Stimulated activated CD4-positive, alpha-beta T cell treated with anti-CD3 and anti-CD28 coated beads, Interleukin-1b, Interleukin-23, amount 100 ng/mL, for 4 hours (primary cell): ENCODE results near the gene DOCK3.
"Not testable (repeated sequence)": the region's sequence is repeated elsewhere in the genome, so short reads cannot be mapped to it uniquely, and the experiment has no call there.

Experiments
- DNase-seq, 2 donors: peaks; one replicate each; pipeline ENCODE4 v3.0.0-alpha.2; 2020; ENCODE audit warnings: low read depth in 2 of 2

The DOCK3 gene

DNA sequence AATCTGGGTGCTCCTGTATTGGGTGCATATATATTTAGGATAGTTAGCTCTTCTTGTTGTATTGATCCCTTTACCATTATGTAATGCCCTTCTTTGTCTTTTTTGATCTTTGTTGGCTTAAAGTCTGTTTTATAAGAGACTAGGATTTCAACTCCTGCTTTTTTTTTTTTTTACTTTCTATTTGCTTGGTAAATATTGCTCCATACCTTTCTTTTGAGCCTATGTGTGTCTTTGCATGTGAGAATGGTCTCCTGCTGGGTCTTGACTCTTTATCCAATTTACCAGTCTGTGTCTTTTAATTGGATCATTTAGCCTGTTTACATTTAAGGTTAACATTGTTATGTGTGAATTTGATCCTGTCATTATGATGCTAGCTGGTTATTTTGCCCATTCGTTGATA lies 420.1 kb downstream of the DOCK3 start:
- not testable (repeated sequence) for DNase-seq

DNA sequence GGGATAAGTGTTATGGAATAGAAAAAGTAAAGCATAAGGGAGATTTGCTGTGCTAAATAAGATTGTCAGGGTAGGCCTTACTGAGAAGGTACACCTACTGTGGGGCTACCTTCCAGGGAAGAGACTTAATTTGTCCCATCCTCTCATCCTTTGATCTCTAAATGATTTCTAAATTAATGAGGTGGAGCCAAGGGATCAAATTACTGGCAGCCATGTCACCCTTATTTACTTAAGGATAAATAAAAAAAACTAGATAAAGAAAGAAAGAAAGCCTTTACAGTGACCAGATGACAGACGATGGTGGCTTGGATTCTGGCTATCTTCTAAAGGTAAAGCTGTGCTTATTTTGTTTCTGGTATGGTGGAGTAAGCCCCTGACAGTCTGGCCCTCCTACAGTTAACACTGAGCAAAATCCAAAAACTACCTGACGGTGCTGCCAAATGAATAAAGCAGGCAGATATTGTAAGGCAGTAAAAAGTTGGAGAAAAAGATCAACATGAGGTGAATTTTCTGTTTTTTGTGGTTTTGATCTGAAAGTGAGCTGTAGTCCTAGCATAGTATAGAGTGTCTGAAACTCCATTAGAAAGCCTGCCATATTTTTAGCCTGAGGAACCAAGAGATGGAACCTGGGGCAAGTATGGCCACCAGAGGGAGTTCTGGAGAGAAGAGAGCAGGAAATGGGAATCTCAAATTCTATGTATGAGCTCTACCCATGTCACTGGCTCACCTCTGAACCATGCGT lies 425.2 kb downstream of the DOCK3 start:
- no peak for DNase-seq

DNA sequence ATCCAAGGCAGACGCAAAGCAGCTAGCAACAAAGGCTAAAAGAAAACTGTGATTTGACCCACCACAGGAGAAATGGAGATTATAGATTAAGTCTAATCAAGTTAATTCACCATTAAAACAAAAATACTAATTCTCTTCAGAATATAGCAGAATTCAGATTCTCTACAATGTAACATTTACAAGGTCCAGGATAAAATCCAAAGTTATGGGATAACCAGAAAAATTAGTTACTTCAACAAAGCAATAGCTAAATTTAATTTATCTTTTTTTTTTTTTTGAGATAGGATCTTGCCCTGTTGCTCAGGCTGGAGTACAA lies 425.8 kb downstream of the DOCK3 start:
- DNase-seq, result no peak

DNA sequence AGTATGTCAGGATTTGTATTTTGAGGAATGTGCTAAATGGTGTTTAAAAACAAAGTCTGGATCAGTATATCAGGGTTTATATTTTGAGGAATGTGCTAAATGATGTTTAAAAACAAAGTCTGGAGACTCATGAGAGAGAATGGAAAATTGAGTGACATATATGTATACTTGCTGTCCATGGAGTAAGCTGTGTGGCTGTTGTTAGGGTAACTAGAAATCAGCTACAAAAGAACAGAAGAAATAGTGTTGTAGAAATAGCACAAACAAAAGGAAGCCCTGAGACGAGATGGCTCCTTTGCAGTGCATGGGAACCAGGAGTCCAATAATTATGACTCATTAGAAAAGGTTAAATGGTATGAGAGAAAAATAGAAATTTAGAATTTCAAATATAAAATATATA lies 427.7 kb downstream of the DOCK3 start:
- DNase-seq, result no peak

DNA sequence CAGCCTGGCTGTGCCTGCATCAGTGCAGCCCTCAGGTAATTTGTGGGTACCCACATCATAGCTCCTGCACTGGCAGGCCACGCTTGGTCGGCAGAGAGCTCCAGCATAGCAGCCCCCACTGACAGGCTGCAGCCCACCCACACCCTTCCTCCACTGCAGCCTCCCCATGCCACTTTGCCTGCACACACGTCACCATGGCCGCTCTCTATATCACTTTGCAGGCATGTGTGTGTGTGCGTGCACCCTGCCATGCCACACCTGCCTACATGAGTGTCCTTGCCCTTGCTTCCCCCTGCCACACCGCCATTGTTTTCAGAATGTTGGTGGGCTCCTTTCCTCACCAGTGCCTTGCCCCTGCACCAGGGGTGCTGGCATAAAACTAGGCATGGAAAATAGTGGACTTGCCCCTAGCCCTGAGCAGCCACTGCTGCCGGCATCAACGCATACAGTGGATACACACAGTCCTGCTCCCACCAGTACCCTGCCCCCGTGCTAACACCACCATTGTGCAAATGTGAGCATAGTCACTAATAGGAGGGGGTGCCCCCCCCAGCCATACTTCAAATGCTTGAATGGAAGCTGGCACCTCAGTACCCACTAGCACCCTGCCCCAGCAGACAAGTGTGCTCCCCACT lies 431.6 kb downstream of the DOCK3 start:
- DNase-seq, result no peak

DNA sequence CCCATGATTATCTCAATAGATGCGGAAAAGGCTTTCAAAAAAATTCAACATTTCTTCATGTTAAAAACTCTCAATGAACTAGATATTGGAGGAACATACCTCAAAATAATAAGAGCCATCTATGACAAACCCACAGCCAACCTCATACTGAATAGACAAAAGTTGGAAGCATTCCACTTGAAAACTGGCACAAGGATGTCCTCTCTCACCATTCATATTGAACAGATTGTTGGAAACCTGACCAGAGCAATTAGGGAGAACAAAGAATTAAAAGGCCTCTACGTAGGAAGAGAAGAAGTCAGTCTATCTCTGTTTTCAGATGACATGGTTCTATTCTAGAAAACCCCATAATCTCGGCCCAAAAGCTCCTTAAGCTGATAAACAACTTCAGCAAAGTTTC lies 435.9 kb downstream of the DOCK3 start:
- no peak for DNase-seq

DNA sequence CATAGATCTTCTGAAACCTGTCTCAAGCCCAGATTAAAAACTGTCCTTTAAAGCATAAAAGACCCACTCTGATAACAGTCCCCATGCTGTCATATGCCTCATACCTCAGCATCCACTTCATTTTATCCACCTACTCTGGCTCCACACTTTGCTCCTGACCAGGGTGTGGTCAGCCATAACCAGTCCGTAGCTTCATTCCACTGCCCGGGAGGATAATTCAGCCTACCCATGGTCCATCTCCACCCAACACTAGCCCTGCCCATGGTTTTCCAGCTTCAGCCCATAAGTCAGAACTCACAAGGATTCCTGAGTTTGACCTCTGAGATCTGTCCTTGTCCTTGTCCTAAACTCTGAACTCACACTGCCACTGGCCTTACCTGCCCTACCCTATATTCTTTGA lies 448.2 kb downstream of the DOCK3 start:
- DNase-seq, result no peak

DNA sequence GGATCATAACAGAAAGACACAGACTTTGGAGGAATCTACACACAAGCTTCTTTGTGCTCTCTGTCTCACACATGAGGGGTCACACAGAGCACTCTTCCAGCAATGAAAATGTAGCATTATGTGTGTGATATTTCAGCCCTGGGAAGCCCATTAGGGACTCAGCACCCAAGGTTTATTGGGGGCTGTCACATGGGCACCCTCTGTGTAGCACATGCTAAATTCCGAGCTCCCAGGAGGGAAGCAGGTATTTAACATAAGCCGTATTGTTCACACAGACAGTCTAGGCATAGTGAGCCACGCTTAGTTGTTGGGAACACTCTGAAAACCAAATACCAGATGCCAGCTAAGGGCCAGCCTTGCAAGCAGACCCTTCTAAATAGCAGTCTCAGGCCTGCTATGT lies 448.8 kb downstream of the DOCK3 start:
- DNase-seq, result no peak

DNA sequence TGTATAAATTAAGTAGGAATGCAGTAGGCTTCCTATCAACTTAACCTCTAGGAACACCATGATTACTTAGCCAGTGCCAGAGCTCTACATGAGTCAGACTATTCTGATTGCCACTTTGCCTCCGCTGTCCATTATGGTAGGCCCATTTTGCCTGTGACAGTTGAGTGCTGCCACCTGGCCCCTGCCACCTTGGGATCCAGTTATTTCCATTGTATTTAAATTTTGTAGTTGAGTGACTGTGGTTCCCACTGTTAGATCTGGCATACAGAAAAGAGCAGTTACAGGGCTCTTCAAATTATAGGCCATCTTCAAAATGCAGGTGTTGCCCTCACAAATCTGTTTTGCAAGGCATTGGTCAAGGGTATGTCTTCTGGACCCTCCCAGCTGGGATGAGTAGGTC lies 456.9 kb downstream of the DOCK3 start:
- DNase-seq, result not testable (repeated sequence)

DNA sequence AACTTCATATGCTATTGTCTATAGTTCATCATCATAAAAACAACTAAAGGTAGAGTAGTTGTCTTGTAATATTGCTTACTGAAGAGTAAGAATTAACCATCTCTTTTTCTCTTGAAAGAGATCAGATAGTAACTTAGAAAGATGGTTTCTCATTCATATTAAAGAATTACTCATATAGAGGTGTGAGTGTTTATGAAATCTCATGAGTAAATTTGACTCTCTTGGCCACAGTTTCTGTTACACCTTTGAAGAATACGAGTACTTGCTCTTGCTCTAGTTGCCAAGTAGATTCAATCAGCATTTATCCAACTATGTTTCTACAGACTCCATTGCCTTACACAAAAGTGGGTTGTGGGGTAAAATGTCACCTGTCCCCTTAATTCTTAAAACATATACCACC lies 463.0 kb downstream of the DOCK3 start:
- DNase-seq, result no peak

DNA sequence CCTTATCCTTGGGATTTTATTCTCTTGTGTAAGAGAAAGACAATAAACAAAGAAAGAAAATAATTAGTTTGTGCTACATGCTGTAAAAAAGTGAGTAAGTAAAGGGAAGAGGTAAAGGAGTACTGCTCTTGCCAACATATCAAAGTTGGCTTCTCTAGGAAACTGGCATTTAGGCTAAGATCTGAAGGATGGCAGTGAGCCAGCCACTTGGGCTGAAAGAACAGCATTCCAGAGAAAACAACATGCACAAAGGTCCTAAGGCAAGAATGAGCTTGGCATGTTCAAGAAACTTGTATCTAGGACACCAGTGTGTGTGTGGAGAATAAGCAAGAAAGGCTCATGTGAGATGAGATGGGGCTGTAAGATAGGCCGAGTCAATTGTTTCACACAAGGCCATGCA lies 464.9 kb downstream of the DOCK3 start:
- DNase-seq, result no peak

DNA sequence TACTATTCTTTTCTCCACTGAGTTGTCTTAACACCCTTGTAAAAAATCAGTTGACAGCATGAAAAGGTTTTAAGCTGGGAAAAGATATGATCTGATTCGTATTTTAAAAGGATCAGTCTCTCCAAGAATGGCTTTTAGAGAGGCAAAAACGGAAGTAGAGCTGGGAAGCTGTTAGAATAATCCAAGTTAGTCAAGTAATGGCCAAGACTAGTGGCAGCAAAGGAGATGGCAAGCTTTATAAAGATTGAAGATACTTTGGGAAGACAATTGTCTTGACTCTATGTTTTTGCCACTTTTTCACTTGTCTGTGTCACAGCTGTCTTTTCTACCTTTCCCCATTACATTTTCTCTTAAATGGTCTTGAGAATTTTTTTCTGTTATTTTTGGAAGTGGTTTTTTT lies 466.8 kb downstream of the DOCK3 start:
- no peak for DNase-seq

DNA sequence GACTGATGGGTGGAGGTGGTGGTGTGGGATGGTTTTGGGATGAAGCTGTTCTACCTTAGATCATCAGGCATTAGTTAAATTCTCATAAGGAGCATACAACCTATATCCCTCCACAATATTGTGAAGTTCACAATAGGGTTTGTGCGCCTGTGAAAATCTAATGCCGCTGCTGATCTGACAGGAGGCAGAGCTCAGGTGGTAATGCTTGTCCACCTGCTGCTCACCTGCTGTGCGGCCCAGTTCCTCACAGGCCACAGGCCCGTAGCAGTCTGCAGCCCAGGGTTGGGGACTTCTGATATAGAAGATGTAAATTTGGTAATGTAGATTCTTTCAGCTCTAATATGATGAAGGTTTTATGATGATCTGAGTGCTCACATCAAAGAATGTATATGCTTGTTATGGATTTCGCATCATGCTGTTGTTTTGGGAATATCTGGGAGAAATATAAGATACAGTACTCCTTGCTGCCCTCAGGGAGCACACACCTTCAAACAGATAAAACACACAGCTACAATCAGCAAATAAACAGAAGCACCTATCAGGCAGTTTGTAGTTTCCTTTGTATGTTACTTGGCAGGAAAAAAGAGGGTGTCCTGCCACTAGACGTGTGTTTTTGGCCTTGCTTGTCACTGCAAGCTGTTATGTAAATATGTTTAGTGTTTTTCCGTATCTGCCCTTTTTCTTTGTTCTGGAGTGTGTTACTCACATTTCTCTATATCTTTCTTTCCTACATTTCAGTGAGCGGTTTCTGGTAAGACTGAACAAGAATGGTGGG lies 471.3 kb downstream of the DOCK3 start:
- DNase-seq, result no peak

DNA sequence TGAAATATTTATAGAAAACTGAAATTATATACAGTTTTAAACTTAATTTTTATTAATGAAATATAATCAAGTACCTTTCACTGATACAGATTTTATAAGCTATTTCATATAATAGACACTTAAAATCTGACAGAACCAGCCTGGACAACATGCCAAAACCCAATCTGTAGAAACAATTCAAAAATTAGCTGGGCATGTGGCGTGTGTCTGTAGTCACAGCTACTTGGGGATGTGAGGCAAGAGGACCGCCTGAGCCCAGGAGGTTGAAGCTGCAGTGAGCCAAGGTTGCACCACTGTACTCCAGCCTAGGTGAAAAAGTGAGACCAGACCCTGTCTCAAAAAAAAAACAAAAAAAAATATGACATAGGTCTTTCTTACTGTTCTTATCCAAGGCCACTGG lies 472.1 kb downstream of the DOCK3 start:
- no peak for DNase-seq

DNA sequence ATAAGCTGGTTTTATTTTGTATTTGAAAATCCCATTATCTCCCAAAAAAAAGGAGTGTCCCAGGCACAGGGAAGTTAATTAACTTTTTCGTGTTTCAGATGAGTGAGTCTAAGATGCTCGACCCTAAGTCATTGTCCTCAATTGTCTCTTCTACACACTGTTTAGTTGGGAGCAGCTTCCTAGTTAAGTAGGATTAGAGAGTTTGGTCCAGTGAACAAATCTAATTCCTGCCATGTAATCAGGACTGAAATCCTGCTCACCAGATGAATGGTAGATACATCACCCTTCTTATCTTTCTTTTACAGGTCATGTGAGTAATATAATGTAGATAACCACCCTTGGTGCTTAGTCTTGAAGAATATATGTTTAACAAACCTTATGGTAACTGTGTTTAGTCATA lies 481.4 kb downstream of the DOCK3 start:
- DNase-seq, result no peak

DNA sequence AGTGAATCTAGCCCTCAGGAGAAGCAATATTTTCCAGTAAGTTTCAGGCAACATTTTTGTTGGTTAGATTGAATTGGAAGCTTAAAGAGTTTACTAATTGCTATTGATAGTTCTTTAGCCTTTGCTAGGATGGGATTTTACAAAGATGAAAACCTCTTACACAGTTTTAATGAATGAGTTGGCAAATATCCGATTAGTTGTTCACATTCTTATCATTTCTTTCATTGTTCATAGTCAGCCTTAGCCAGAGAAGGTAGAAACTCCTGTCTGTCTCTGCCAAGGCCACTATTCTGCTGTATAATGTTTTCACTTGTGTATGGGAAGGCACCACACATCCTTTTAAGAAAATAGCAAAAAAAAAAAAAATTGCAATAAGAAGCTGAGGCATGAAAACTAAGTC lies 488.3 kb downstream of the DOCK3 start:
- no peak for DNase-seq

DNA sequence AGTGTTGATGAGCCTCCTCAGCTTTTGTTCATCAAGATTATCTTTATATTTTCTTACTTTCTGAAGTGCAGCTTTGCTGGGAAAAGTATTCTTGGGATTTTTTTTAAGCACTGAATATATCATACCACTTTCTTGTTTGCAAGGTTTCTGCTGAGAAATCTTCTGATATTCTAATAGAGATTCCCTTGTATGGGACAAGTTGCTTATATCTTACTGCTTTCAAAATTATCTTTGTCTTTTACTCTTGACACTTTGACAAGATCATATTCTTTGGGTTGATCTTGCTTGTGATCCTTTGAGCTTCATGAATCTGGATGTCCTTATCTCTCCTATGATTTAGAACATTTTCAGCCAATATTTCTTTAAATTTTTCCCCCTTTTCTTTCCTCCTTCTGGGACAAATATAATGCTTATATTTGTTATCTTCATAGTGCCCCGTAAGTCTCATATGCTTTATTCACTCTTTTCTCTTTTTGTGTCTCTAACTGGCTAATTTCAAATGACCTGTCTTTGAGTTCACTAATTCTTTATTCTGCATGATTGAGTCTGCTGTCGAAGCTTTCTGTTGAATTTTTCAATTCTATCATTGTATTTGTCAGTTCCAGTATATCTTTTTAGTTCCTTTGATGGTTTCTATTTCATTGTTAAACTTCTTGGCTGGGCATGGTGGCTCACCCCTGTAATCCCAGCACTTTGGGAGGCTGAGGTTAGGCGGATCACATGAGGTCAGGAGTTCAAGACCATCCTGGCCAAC lies 499.0 kb downstream of the DOCK3 start:
- no peak for DNase-seq

DNA sequence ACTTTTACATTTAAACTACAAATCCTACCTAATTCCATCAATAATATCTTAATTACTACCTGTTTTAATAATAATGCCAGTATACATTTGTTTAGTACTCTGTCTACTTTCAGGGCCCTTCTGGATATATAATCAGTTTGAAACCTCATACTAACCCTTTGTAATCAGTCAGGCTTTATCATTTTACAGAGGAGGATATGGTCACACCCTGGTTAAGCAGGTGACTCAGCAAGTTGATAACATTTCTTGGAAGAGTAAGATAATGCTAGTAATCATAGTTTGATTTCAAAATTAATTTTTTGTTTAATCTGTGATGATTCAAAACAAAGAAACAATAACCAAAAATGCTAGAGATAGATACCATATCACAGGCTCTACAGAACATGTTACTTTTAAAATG lies 502.2 kb downstream of the DOCK3 start:
- DNase-seq, result no peak

DNA sequence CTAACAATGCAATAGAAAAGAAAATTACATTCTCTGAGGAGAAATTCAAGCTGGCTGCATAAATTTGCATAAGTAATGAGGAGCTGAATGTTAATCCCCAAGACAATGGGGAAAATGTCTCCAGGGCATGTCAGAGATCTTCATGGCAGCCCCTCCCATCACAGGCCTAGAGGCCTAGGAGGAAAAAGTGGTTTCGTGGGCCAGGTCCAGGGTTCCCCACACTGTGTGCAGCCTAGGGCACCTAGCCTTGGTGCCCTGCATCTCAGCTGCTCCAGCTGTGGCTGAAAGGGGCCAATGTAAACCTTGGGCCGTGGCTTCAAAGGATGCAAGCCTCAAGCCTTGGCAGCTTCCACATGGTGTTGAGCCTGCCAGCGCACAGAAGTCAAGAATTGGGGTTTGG lies 511.7 kb downstream of the DOCK3 start:
- not testable (repeated sequence) for DNase-seq

DNA sequence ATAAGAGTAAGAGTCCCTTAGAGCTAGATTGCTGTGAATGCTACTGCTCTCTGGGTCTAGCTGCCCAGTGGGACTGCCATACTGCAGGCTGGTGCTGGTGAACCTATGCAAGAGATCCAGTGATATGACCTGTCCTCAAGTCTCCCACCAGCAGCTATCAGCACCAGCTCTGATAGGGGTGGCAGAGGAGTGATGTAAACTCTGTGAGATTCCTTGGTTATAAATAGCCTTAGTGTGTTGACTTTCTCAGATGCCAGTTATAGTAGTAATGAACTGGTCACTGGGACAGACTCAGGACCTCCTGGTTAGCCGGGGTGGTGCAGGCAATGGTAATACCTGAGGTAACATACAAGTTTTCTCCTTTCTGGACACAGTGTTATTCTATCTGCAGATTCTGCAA lies 515.5 kb downstream of the DOCK3 start:
- DNase-seq, result no peak

DNA sequence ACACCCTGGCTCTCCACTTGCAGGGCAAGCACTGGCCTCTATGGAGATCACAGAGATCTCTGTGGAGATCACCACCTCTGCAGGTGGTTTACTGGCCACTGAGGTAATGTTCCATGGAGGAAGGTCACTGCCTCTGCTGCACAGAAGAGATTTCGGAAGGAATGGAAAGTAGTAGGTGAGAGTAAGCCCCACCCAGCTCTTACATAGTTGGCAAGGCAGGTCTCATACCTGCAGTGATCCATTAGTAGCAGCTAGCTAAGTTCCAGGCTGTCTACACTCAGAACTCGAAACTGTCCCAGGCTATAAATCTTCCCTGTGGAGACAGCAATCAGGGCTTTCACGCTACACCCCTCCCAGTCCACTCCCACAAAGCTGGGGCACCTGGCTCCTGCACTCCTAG lies 516.1 kb downstream of the DOCK3 start:
- no peak for DNase-seq

DNA sequence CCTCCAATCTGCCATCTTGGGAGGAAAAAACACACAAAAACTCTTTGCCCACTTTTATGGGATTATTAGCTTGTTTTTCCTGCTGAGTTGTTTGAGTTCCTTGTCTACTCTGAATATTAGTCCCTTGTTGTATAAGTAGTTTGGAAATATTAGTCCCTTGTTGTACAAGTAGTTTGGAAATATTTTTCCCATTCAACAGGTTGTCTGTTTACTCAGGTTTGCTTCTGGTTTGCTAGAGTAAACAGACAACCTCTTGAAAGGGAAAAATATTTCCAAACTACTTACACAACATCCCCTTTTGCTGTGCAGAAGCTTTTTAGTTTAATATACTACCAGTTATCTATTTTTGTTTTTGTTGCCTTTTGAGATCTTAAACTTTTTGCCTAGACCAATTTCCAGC lies 517.0 kb downstream of the DOCK3 start:
- DNase-seq, result no peak

DNA sequence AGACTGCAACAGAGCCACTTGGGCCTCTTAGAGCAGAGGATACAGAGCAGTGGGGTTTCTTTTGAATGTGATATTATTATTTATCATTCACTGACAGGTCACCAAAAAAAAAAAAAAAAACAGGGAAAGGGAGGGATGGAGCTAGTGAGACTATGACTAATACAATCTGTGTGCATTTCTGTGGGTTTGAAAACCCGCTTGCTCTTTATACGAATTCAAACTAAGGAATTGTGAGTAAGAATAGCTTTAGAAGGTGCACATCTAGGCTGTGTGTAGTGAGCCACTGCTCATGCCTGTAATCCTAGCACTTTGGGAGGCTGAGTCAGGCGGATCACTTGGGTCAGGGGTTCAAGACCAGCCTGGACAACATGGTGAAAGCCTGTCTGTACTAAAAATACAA lies 523.8 kb downstream of the DOCK3 start:
- no peak for DNase-seq
